GM23338 (cell line): ENCODE data around the gene FAHD1. TPM values are rescaled to one million over a fixed set of nuclear protein-coding genes. Genes with fewer than 3 reads are reported as not detected.
A peak's percentile ranks its signal among the peaks of the same experiment; 100 is the strongest.

Experiments
- ATAC-seq: fragments of 200-7000 bp; cut with Tn5 transposase; 3 replicates; pipeline ENCODE4 v1.9.1; 2020
- DNase-seq: peaks from one replicate; pipeline ENCODE4 v3.0.0-alpha.2; 2015; ENCODE audit warnings: low spot score
- H2AFZ ChIP-seq: fragments of 200-600 bp; sonication (generic); 2 replicates; pipeline ENCODE4 v1.8.0; 2016; ENCODE audit warnings: antibody characterized with exemption, mild to moderate bottlenecking, moderate library complexity
- H3F3A ChIP-seq: fragments of 200-600 bp; sonication (generic); replicated peaks from 2 replicates; pipeline ENCODE4 v1.8.0; 2017; ENCODE audit warnings: antibody characterized with exemption, mixed run types, low read depth
- H3K27ac ChIP-seq: fragments of 200-600 bp; sonication (generic); 2 replicates; pipeline ENCODE4 v1.6.1; 2016; ENCODE audit warnings: low read depth
- H3K27me3 ChIP-seq: fragments of 200-600 bp; sonication (generic); 2 replicates; pipeline ENCODE4 v1.8.0; 2016; ENCODE audit warnings: mild to moderate bottlenecking, mixed run types, moderate library complexity; ENCODE audit not compliant: insufficient read depth
- H3K36me3 ChIP-seq: fragments of 200-600 bp; sonication (generic); 2 replicates; pipeline ENCODE4 v1.8.0; 2016; ENCODE audit warnings: mild to moderate bottlenecking; ENCODE audit not compliant: insufficient read depth
- H3K4me1 ChIP-seq: fragments of 200-600 bp; sonication (generic); 2 replicates; pipeline ENCODE4 v1.8.0; 2016; ENCODE audit warnings: mild to moderate bottlenecking, moderate library complexity; ENCODE audit not compliant: insufficient read depth
- H3K4me2 ChIP-seq: fragments of 200-600 bp; sonication (generic); 2 replicates; pipeline ENCODE4 v1.7.1; 2017; ENCODE audit warnings: mixed run types
- H3K4me3 ChIP-seq: fragments of 200-600 bp; sonication (generic); 2 replicates; pipeline ENCODE4 v1.6.1; 2016; ENCODE audit warnings: mixed run types
- H3K79me2 ChIP-seq: fragments of 200-600 bp; sonication (generic); replicated peaks from 2 replicates; pipeline ENCODE4 v1.8.0; 2017; ENCODE audit warnings: mild to moderate bottlenecking; ENCODE audit not compliant: insufficient read depth
- H3K9me2 ChIP-seq: fragments of 200-600 bp; sonication (generic); 2 replicates; pipeline ENCODE4 v1.8.0; 2017; ENCODE audit not compliant: insufficient read depth
- H4K20me1 ChIP-seq: fragments of 200-600 bp; sonication (generic); replicated peaks from 2 replicates; pipeline ENCODE4 v1.8.0; 2017; ENCODE audit warnings: mild to moderate bottlenecking; ENCODE audit not compliant: insufficient read depth
- H3K27ac Mint-ChIP-seq: 2 replicates; pipeline ENCODE4 v1.8.0; 2020; ENCODE audit warnings: inconsistent platforms, mild to moderate bottlenecking, moderate library complexity, mixed read lengths
- H3K27me3 Mint-ChIP-seq: 3 replicates; pipeline ENCODE4 v1.8.0; 2022; ENCODE audit warnings: low read depth, mild to moderate bottlenecking, moderate library complexity, mixed read lengths, inconsistent platforms; ENCODE audit not compliant: insufficient read depth, poor library complexity
- H3K36me3 Mint-ChIP-seq: 3 replicates; pipeline ENCODE4 v1.8.0; 2021; ENCODE audit warnings: low read depth, mild to moderate bottlenecking, inconsistent platforms, moderate library complexity, mixed read lengths
- H3K4me1 Mint-ChIP-seq: 3 replicates; pipeline ENCODE4 v1.8.0; 2020; ENCODE audit warnings: mild to moderate bottlenecking, inconsistent platforms, mixed read lengths
- H3K4me3 Mint-ChIP-seq: 3 replicates; pipeline ENCODE4 v1.8.0; 2021; ENCODE audit warnings: moderate library complexity, mild to moderate bottlenecking, inconsistent platforms, mixed read lengths
- H3K9me3 Mint-ChIP-seq: 3 replicates; pipeline ENCODE4 v1.8.0; 2020; ENCODE audit warnings: moderate library complexity, mild to moderate bottlenecking, inconsistent platforms, mixed read lengths
- CREB1 ChIP-seq: fragments of 250-450 bp; sonication (Bioruptor Pico); IDR thresholded peaks from 2 replicates; pipeline ENCODE4 v1.5.0; 2020; ENCODE audit warnings: low read depth, mild to moderate bottlenecking, moderate library complexity
- CTCF ChIP-seq, 2 experiments: fragments of 200-600 bp in 1 of 2; sonication (generic) in 1 of 2; conservative IDR thresholded peaks; 2 replicates each; pipeline versions ENCODE4 v1.5.1 to v1.6.1; 2016 to 2017; ENCODE audit warnings: antibody characterized with exemption in 2 of 2, low read depth in 2 of 2, mild to moderate bottlenecking in 2 of 2, moderate library complexity in 1 of 2
- ETS1 ChIP-seq: IDR thresholded peaks from 2 replicates; pipeline ENCODE4 v1.6.1; 2016; ENCODE audit warnings: antibody characterized with exemption
- EZH2 ChIP-seq: fragments of 200-600 bp; sonication (generic); IDR thresholded peaks from one replicate; pipeline ENCODE4 v1.8.0; 2017; ENCODE audit warnings: antibody characterized with exemption, mild to moderate bottlenecking, low read depth; ENCODE audit not compliant: unreplicated experiment
- EZH2phosphoT487 ChIP-seq: fragments of 200-600 bp; sonication (generic); IDR thresholded peaks from one replicate; pipeline ENCODE4 v1.8.1; 2018; ENCODE audit warnings: antibody characterized with exemption; ENCODE audit not compliant: unreplicated experiment
- JUNB ChIP-seq: IDR thresholded peaks from one replicate; pipeline ENCODE4 v1.6.1; 2016; ENCODE audit warnings: antibody characterized with exemption; ENCODE audit not compliant: unreplicated experiment
- NANOG ChIP-seq: IDR thresholded peaks from 2 replicates; pipeline ENCODE4 v1.6.1; 2016; ENCODE audit warnings: antibody characterized with exemption, borderline replicate concordance
- POLR2AphosphoS5 ChIP-seq: IDR thresholded peaks from 2 replicates; pipeline ENCODE4 v1.6.1; 2016; ENCODE audit warnings: antibody characterized with exemption, low read depth
- REST ChIP-seq: IDR thresholded peaks from one replicate; pipeline ENCODE4 v1.6.1; 2018; ENCODE audit warnings: antibody characterized with exemption; ENCODE audit not compliant: unreplicated experiment
- STAT1 ChIP-seq: IDR thresholded peaks from one replicate; pipeline ENCODE4 v1.6.1; 2016; ENCODE audit warnings: antibody characterized with exemption; ENCODE audit not compliant: unreplicated experiment
- ZNF114 ChIP-seq: fragments of 250-450 bp; sonication (Bioruptor Pico); IDR thresholded peaks from 2 replicates; pipeline ENCODE4 v1.5.0; 2020; ENCODE audit warnings: mild to moderate bottlenecking, moderate library complexity
- ZNF331 ChIP-seq: fragments of 250-450 bp; sonication (Bioruptor Pico); IDR thresholded peaks from 2 replicates; pipeline ENCODE4 v1.5.0; 2020; ENCODE audit warnings: low read depth, mild to moderate bottlenecking, moderate library complexity
- ZNF462 ChIP-seq: fragments of 250-450 bp; sonication (Bioruptor Pico); IDR thresholded peaks from 2 replicates; pipeline ENCODE4 v1.5.0; 2020; ENCODE audit warnings: mild to moderate bottlenecking, moderate library complexity
- polyA plus RNA-seq: library from polyadenylated mRNA; unstranded; fragments of >200 nt; fragmentation: Nextera tagmentation; extraction: Ambion mirVana; gene quantifications from 2 replicates; pipeline ENCODE4 v1.2.1, GENCODE V29; 2016
- total RNA-seq: library from RNA; depleted of rRNA; stranded (reverse); fragments of >200 nt; shearing (Covaris generic); gene quantifications from 2 replicates; pipeline ENCODE4 v1.2.3, GENCODE V29; 2014

FAHD1 gene
- total and polyA plus RNA-seq, 2 experiments from 2014 or later = 21.0 to 23.9 TPM

GRCh38 chr16:1784977-1785845 is 41.8 kb upstream of the FAHD1 start:
- no peak overlapping the region for H3K27ac ChIP-seq
- no peak overlapping the region for H3K4me2 ChIP-seq
- peaks cover 35% of the 10 kb centered on the region for H3K79me2 ChIP-seq
- peaks cover 30% of the 10 kb centered on the region for H3K27me3 Mint-ChIP-seq
- H3K4me3 Mint-ChIP-seq = peak overlapping the region; percentile 49; the same call in 2 of the 3 replicates
- no peak overlapping the region for H3K4me3 ChIP-seq
- H3K9me3 Mint-ChIP-seq = peaks cover 10% of the 10 kb centered on the region; the same call in 2 of the 3 replicates
- H3K4me1 Mint-ChIP-seq = peaks cover 5% of the 10 kb centered on the region
- DNase-seq (no peak), ATAC-seq (no peak)
- 0 out of 2 replicates have a peak, but pooled peaks cover 3% of the 10 kb centered on the region for H3F3A ChIP-seq
- H3K36me3 Mint-ChIP-seq = peaks cover 16% of the 10 kb centered on the region
- H4K20me1 ChIP-seq = peaks cover 22% of the 10 kb centered on the region
- no peak overlapping the region for H2AFZ ChIP-seq
- H3K9me2 ChIP-seq = no peaks in the 10 kb centered on the region
- H3K36me3 ChIP-seq = no peaks in the 10 kb centered on the region
- H3K4me1 ChIP-seq = peaks cover 4% of the 10 kb centered on the region; the same call in 1 of the 2 replicates
- no peak overlapping the region for H3K27ac Mint-ChIP-seq
- no peaks in the 10 kb centered on the region for H3K27me3 ChIP-seq
- TF ChIP-seq NANOG (no peak), ZNF462 (CRISPR knock-in tag) (no peak), ZNF331 (CRISPR knock-in tag) (no peak), CREB1 (no peak), CTCF (conservative IDR thresholded peaks at IDR 0.05; ENCODE audit: low read depth in 2 of 2) (no peak), EZH2 (no peak), STAT1 (no peak), ZNF114 (CRISPR knock-in tag) (no peak), POLR2AphosphoS5 (no peak), JUNB (no peak), EZH2phosphoT487 (no peak), ETS1 (no peak), REST (no peak)
